ENCODE measurements around the gene RTN3. TPM values are rescaled to one million over a fixed set of nuclear protein-coding genes. Genes with fewer than 3 reads are reported as not detected.

RTN3 gene
- total RNA-seq, 1 experiment from 2014 or later, result 275 TPM

- H3K36me3 ChIP-seq (ENCODE audit: insufficient read depth, low read length, poor library complexity, severe bottlenecking), result peaks cover 74% of the 10 kb centered on the region
- no TSS peak for BruUV-seq (replicated peaks)
- H3K9me3 ChIP-seq (ENCODE audit: low read depth, low read length, poor library complexity, severe bottlenecking), result no peaks in the 10 kb centered on the region
- no peak for TF ChIP-seq EZH2 (IDR thresholded peaks at IDR 0.05; ENCODE audit: borderline replicate concordance, low read depth, low read length, poor library complexity, severe bottlenecking)
- no peak for TF ChIP-seq CTCF (conservative IDR thresholded peaks at IDR 0.05; ENCODE audit: low read depth, low read length)
- POLR2A ChIA-PET (ENCODE audit: low non-redundant PET), result no interaction called here
- no peak overlapping the region for H3K27ac ChIP-seq (ENCODE audit: low read depth, low read length, poor library complexity, severe bottlenecking)
- DNase-seq (ENCODE audit: low spot score), result no peak
- H3K27me3 ChIP-seq (replicated peaks; ENCODE audit: insufficient read depth, low read depth, low read length, poor library complexity), result no peaks in the 10 kb centered on the region
- H3K4me3 ChIP-seq (ENCODE audit: low read depth, low read length, poor library complexity, severe bottlenecking), result no peak overlapping the region
- CTCF ChIA-PET, result no interaction called here
- peaks cover 20% of the 10 kb centered on the region for H3K4me1 ChIP-seq (ENCODE audit: insufficient read depth, low read length, poor library complexity, severe bottlenecking)
- intact Hi-C loops (cut with micrococcal nuclease; ENCODE audit: unreplicated experiment), result no loop called here
These were observed 75.8 kb downstream of the RTN3 start for GRCh38 chr11:63756919-63757761.

GRCh38 chr11:63760487-63761079 lies 79.3 kb downstream of the RTN3 start:
- H3K36me3 ChIP-seq (ENCODE audit: insufficient read depth, low read length, poor library complexity, severe bottlenecking), result peaks cover 53% of the 10 kb centered on the region
- CTCF ChIA-PET, result no interaction called here
- H3K4me3 ChIP-seq (ENCODE audit: low read depth, low read length, poor library complexity, severe bottlenecking), result no peak overlapping the region
- peak overlapping the region; percentile 2 for H3K27ac ChIP-seq (ENCODE audit: low read depth, low read length, poor library complexity, severe bottlenecking)
- no peaks in the 10 kb centered on the region for H3K27me3 ChIP-seq (replicated peaks; ENCODE audit: insufficient read depth, low read depth, low read length, poor library complexity)
- DNase-seq (ENCODE audit: low spot score), result no peak
- no peak for TF ChIP-seq EZH2 (IDR thresholded peaks at IDR 0.05; ENCODE audit: borderline replicate concordance, low read depth, low read length, poor library complexity, severe bottlenecking)
- no peak for TF ChIP-seq CTCF (conservative IDR thresholded peaks at IDR 0.05; ENCODE audit: low read depth, low read length)
- peaks cover 54% of the 10 kb centered on the region for H3K4me1 ChIP-seq (ENCODE audit: insufficient read depth, low read length, poor library complexity, severe bottlenecking)
- no TSS peak for BruUV-seq (replicated peaks)
- POLR2A ChIA-PET (ENCODE audit: low non-redundant PET), result interaction anchor here (1.0 kb wide), 1 partner anchor 78 kb away, joined by 3 read pairs; no protein-coding TSS in a partner anchor
- intact Hi-C loops (cut with micrococcal nuclease; ENCODE audit: unreplicated experiment), result loop anchor here (10.0 kb wide), 1 partner anchor 224 kb away; the partner anchor contains the start of gene OTUB1
- H3K9me3 ChIP-seq (ENCODE audit: low read depth, low read length, poor library complexity, severe bottlenecking), result no peaks in the 10 kb centered on the region

GRCh38 chr11:63761188-63761587 lies 79.9 kb downstream of the RTN3 start:
- DNase-seq (ENCODE audit: low spot score), result peak; percentile 76
- Histone ChIP-seq H3K4me3 (ENCODE audit: low read depth, low read length, poor library complexity, severe bottlenecking) (peak overlapping the region; percentile 63), H3K27me3 (replicated peaks; ENCODE audit: insufficient read depth, low read depth, low read length, poor library complexity) (no peaks in the 10 kb centered on the region), H3K27ac (ENCODE audit: low read depth, low read length, poor library complexity, severe bottlenecking) (peak overlapping the region; percentile 2), H3K4me1 (ENCODE audit: insufficient read depth, low read length, poor library complexity, severe bottlenecking) (peaks cover 60% of the 10 kb centered on the region), H3K9me3 (ENCODE audit: low read depth, low read length, poor library complexity, severe bottlenecking) (no peaks in the 10 kb centered on the region), H3K36me3 (ENCODE audit: insufficient read depth, low read length, poor library complexity, severe bottlenecking) (peaks cover 48% of the 10 kb centered on the region)
- POLR2A ChIA-PET (ENCODE audit: low non-redundant PET), result interaction anchor here (1.0 kb wide), 1 partner anchor 77 kb away, joined by 3 read pairs; no protein-coding TSS in a partner anchor
- no TSS peak for BruUV-seq (replicated peaks)
- no peak for TF ChIP-seq CTCF (conservative IDR thresholded peaks at IDR 0.05; ENCODE audit: low read depth, low read length)
- no peak for TF ChIP-seq EZH2 (IDR thresholded peaks at IDR 0.05; ENCODE audit: borderline replicate concordance, low read depth, low read length, poor library complexity, severe bottlenecking)
- CTCF ChIA-PET, result no interaction called here
- intact Hi-C loops (cut with micrococcal nuclease; ENCODE audit: unreplicated experiment), result loop anchor here (10.0 kb wide), 1 partner anchor 224 kb away; the partner anchor contains the start of gene OTUB1
